ENCODE measurements around the gene CCNA1. TPM values are rescaled to one million over a fixed set of nuclear protein-coding genes. Genes with fewer than 3 reads are reported as not detected.

Gene CCNA1
- total RNA-seq, 1 experiment from 2014 or later, result 18.3 TPM

Other genes with a start within 250 kb of the CCNA1 start
- gene SOHLH2, start 217.9 kb upstream of the CCNA1 start, total RNA-seq (2014; rRNA removed), result not detected in 2 replicates
- 0.69 and 6.5 TPM in 2 replicates for gene CCDC169, start 134.7 kb upstream of the CCNA1 start, total RNA-seq (2014; rRNA removed)
- gene SPART, start 86.1 kb upstream of the CCNA1 start, total RNA-seq (2014; rRNA removed), result 15.0 and 23.3 TPM in 2 replicates
- gene SERTM1, start 241.5 kb downstream of the CCNA1 start, total RNA-seq (2014; rRNA removed), result not detected in 2 replicates